ENCODE data around the gene ANO3.
A peak's percentile ranks its signal among the peaks of the same experiment; 100 is the strongest.

ANO3 gene

GRCh38 chr11:26323837-26324236, 8.1 kb upstream of the ANO3 start:
- no peak overlapping the region for H2BK120ac ChIP-seq (ENCODE audit: low read depth, low read length)
- H3K79me2 ChIP-seq (ENCODE audit: control insufficient read depth, insufficient read depth, low read length) = no peaks in the 10 kb centered on the region
- H4K5ac ChIP-seq (ENCODE audit: low read length) = no peak overlapping the region
- no peaks in the 10 kb centered on the region for H3K79me1 ChIP-seq (ENCODE audit: low read length)
- no peak overlapping the region for H3K23ac ChIP-seq (ENCODE audit: low read length)
- no peak overlapping the region for H3K56ac ChIP-seq (ENCODE audit: low read length)
- no peak overlapping the region for H3K4ac ChIP-seq (ENCODE audit: low read depth, low read length)
- no peak overlapping the region for H4K8ac ChIP-seq (ENCODE audit: low read depth, low read length)
- no peaks in the 10 kb centered on the region for H3K36me3 ChIP-seq (ENCODE audit: control insufficient read depth, insufficient read depth, low read length)
- H3K18ac ChIP-seq (ENCODE audit: low read length) = no peak overlapping the region
- no peak overlapping the region for H3K4me2 ChIP-seq (ENCODE audit: low read length)
- H3K27me3 ChIP-seq (ENCODE audit: insufficient read depth, low read length, poor library complexity) = no peaks in the 10 kb centered on the region
- H3K27ac ChIP-seq (ENCODE audit: low read depth, low read length) = no peak overlapping the region
- peak; percentile 78 for DNase-seq
- H3K4me3 ChIP-seq (ENCODE audit: low read length) = no peak overlapping the region
- H2BK15ac ChIP-seq (replicated peaks; ENCODE audit: low read depth) = no peak overlapping the region
- no peak overlapping the region for H2BK5ac ChIP-seq (ENCODE audit: low read length)
- no peaks in the 10 kb centered on the region for H3K4me1 ChIP-seq (ENCODE audit: control insufficient read depth, low read depth, low read length)
- H2AK5ac ChIP-seq (ENCODE audit: low read length) = no peak overlapping the region
- H3K9ac ChIP-seq (ENCODE audit: low read length) = no peak overlapping the region

DNA sequence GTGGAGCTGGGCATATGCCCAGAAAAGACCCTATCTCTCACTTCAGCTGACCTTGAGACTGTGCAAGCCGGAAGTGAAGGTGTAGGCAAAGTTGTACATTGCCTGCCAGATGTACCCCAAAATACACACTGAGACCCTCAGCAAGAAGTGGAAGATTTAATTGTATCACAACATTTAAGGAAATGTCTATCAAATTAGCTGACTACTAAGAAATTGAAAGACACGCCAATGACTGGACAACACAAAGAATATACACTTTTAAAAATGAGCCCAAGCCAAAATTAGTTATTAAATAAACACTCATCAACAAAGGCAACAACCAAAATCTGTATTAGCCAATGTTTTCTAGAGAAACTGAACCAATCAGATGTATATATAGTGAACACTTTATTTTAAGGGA, 7.7 kb upstream of the ANO3 start:
- Histone ChIP-seq H4K8ac (ENCODE audit: low read depth, low read length) (no peak overlapping the region), H2BK5ac (ENCODE audit: low read length) (no peak overlapping the region)
- WGBS (ENCODE audit: extremely low coverage, insufficient coverage, low lambda C conversion rate) = no CpG with 5 or more reads among the region's 2 CpGs

GRCh38 chr11:26326793-26327400, 5.0 kb upstream of the ANO3 start:
- Histone ChIP-seq H3K4me1 (ENCODE audit: control insufficient read depth, low read depth, low read length) (no peaks in the 10 kb centered on the region), H3K4me2 (ENCODE audit: low read length) (no peak overlapping the region), H4K5ac (ENCODE audit: low read length) (no peak overlapping the region), H3K4me3 (ENCODE audit: low read length) (no peak overlapping the region), H2BK15ac (replicated peaks; ENCODE audit: low read depth) (no peak overlapping the region), H3K36me3 (ENCODE audit: control insufficient read depth, insufficient read depth, low read length) (no peaks in the 10 kb centered on the region), H3K27me3 (ENCODE audit: insufficient read depth, low read length, poor library complexity) (no peaks in the 10 kb centered on the region), H3K79me2 (ENCODE audit: control insufficient read depth, insufficient read depth, low read length) (no peaks in the 10 kb centered on the region), H3K4ac (ENCODE audit: low read depth, low read length) (no peak overlapping the region), H2AK5ac (ENCODE audit: low read length) (no peak overlapping the region), H2BK120ac (ENCODE audit: low read depth, low read length) (no peak overlapping the region), H3K18ac (ENCODE audit: low read length) (no peak overlapping the region), H3K9ac (ENCODE audit: low read length) (no peak overlapping the region), H4K8ac (ENCODE audit: low read depth, low read length) (no peak overlapping the region), H3K56ac (ENCODE audit: low read length) (no peak overlapping the region), H3K23ac (ENCODE audit: low read length) (no peak overlapping the region), H3K79me1 (ENCODE audit: low read length) (no peaks in the 10 kb centered on the region), H2BK5ac (ENCODE audit: low read length) (no peak overlapping the region), H3K27ac (ENCODE audit: low read depth, low read length) (no peak overlapping the region)
- no peak for DNase-seq
- WGBS (ENCODE audit: extremely low coverage, insufficient coverage, low lambda C conversion rate) = no CpG with 5 or more reads among the region's 4 CpGs

More for the DNA sequence above, 7.7 kb upstream of the ANO3 start:
- Histone ChIP-seq H3K79me2 (ENCODE audit: control insufficient read depth, insufficient read depth, low read length) (no peaks in the 10 kb centered on the region), H3K4me3 (ENCODE audit: low read length) (no peak overlapping the region), H3K18ac (ENCODE audit: low read length) (no peak overlapping the region), H3K9ac (ENCODE audit: low read length) (no peak overlapping the region), H2AK5ac (ENCODE audit: low read length) (no peak overlapping the region), H4K5ac (ENCODE audit: low read length) (no peak overlapping the region), H2BK15ac (replicated peaks; ENCODE audit: low read depth) (no peak overlapping the region), H3K79me1 (ENCODE audit: low read length) (no peaks in the 10 kb centered on the region), H3K27ac (ENCODE audit: low read depth, low read length) (no peak overlapping the region), H3K4me1 (ENCODE audit: control insufficient read depth, low read depth, low read length) (no peaks in the 10 kb centered on the region), H3K4ac (ENCODE audit: low read depth, low read length) (no peak overlapping the region), H2BK120ac (ENCODE audit: low read depth, low read length) (peak overlapping the region; percentile 61), H3K56ac (ENCODE audit: low read length) (no peak overlapping the region), H3K36me3 (ENCODE audit: control insufficient read depth, insufficient read depth, low read length) (no peaks in the 10 kb centered on the region), H3K27me3 (ENCODE audit: insufficient read depth, low read length, poor library complexity) (no peaks in the 10 kb centered on the region), H3K23ac (ENCODE audit: low read length) (no peak overlapping the region), H3K4me2 (ENCODE audit: low read length) (no peak overlapping the region)
- DNase-seq = no peak

GRCh38 chr11:26329206-26329605, 2.7 kb upstream of the ANO3 start:
- H3K79me2 ChIP-seq (ENCODE audit: control insufficient read depth, insufficient read depth, low read length) = no peaks in the 10 kb centered on the region
- H3K4me2 ChIP-seq (ENCODE audit: low read length) = no peak overlapping the region
- H3K56ac ChIP-seq (ENCODE audit: low read length) = no peak overlapping the region
- no peak overlapping the region for H2BK120ac ChIP-seq (ENCODE audit: low read depth, low read length)
- H3K23ac ChIP-seq (ENCODE audit: low read length) = no peak overlapping the region
- no peak overlapping the region for H3K9ac ChIP-seq (ENCODE audit: low read length)
- no peak overlapping the region for H2BK15ac ChIP-seq (replicated peaks; ENCODE audit: low read depth)
- H2AK5ac ChIP-seq (ENCODE audit: low read length) = no peak overlapping the region
- H3K4me3 ChIP-seq (ENCODE audit: low read length) = no peak overlapping the region
- no CpG with 5 or more reads among the region's 2 CpGs for WGBS (ENCODE audit: extremely low coverage, insufficient coverage, low lambda C conversion rate)
- no peak for DNase-seq
- H3K18ac ChIP-seq (ENCODE audit: low read length) = no peak overlapping the region
- no peaks in the 10 kb centered on the region for H3K27me3 ChIP-seq (ENCODE audit: insufficient read depth, low read length, poor library complexity)
- H3K4ac ChIP-seq (ENCODE audit: low read depth, low read length) = no peak overlapping the region
- H3K4me1 ChIP-seq (ENCODE audit: control insufficient read depth, low read depth, low read length) = no peaks in the 10 kb centered on the region
- H2BK5ac ChIP-seq (ENCODE audit: low read length) = no peak overlapping the region
- H4K8ac ChIP-seq (ENCODE audit: low read depth, low read length) = no peak overlapping the region
- no peak overlapping the region for H3K27ac ChIP-seq (ENCODE audit: low read depth, low read length)
- no peaks in the 10 kb centered on the region for H3K79me1 ChIP-seq (ENCODE audit: low read length)
- no peak overlapping the region for H4K5ac ChIP-seq (ENCODE audit: low read length)
- no peaks in the 10 kb centered on the region for H3K36me3 ChIP-seq (ENCODE audit: control insufficient read depth, insufficient read depth, low read length)

- Histone ChIP-seq H3K23ac (ENCODE audit: low read length) (no peak overlapping the region), H3K56ac (ENCODE audit: low read length) (no peak overlapping the region), H3K4me1 (ENCODE audit: control insufficient read depth, low read depth, low read length) (no peaks in the 10 kb centered on the region), H4K5ac (ENCODE audit: low read length) (no peak overlapping the region), H2BK5ac (ENCODE audit: low read length) (no peak overlapping the region), H3K79me2 (ENCODE audit: control insufficient read depth, insufficient read depth, low read length) (no peaks in the 10 kb centered on the region), H2BK15ac (replicated peaks; ENCODE audit: low read depth) (no peak overlapping the region), H3K79me1 (ENCODE audit: low read length) (no peaks in the 10 kb centered on the region), H2AK5ac (ENCODE audit: low read length) (no peak overlapping the region), H3K18ac (ENCODE audit: low read length) (no peak overlapping the region), H3K4ac (ENCODE audit: low read depth, low read length) (no peak overlapping the region), H3K36me3 (ENCODE audit: control insufficient read depth, insufficient read depth, low read length) (no peaks in the 10 kb centered on the region), H3K4me3 (ENCODE audit: low read length) (no peak overlapping the region), H2BK120ac (ENCODE audit: low read depth, low read length) (no peak overlapping the region), H3K27me3 (ENCODE audit: insufficient read depth, low read length, poor library complexity) (no peaks in the 10 kb centered on the region), H3K4me2 (ENCODE audit: low read length) (no peak overlapping the region), H3K9ac (ENCODE audit: low read length) (no peak overlapping the region), H3K27ac (ENCODE audit: low read depth, low read length) (no peak overlapping the region), H4K8ac (ENCODE audit: low read depth, low read length) (no peak overlapping the region)
- no CpG with 5 or more reads among the region's 4 CpGs for WGBS (ENCODE audit: extremely low coverage, insufficient coverage, low lambda C conversion rate)
- DNase-seq = no peak
These were observed 1.7 kb upstream of the ANO3 start for GRCh38 chr11:26330262-26330661.

GRCh38 chr11:26332572-26332915, 614 bp downstream of the ANO3 start:
- H3K79me1 ChIP-seq (ENCODE audit: low read length) = no peaks in the 10 kb centered on the region
- no peak overlapping the region for H3K4me3 ChIP-seq (ENCODE audit: low read length)
- no peak overlapping the region for H2AK5ac ChIP-seq (ENCODE audit: low read length)
- H3K36me3 ChIP-seq (ENCODE audit: control insufficient read depth, insufficient read depth, low read length) = no peaks in the 10 kb centered on the region
- no peak overlapping the region for H2BK15ac ChIP-seq (replicated peaks; ENCODE audit: low read depth)
- WGBS (ENCODE audit: extremely low coverage, insufficient coverage, low lambda C conversion rate) = no CpG with 5 or more reads among the region's 5 CpGs
- no peak overlapping the region for H2BK5ac ChIP-seq (ENCODE audit: low read length)
- no peak overlapping the region for H3K18ac ChIP-seq (ENCODE audit: low read length)
- H3K27me3 ChIP-seq (ENCODE audit: insufficient read depth, low read length, poor library complexity) = no peaks in the 10 kb centered on the region
- H4K5ac ChIP-seq (ENCODE audit: low read length) = no peak overlapping the region
- H3K9ac ChIP-seq (ENCODE audit: low read length) = no peak overlapping the region
- H3K27ac ChIP-seq (ENCODE audit: low read depth, low read length) = no peak overlapping the region
- H3K23ac ChIP-seq (ENCODE audit: low read length) = no peak overlapping the region
- no peak overlapping the region for H2BK120ac ChIP-seq (ENCODE audit: low read depth, low read length)
- no peak overlapping the region for H3K4ac ChIP-seq (ENCODE audit: low read depth, low read length)
- no peaks in the 10 kb centered on the region for H3K4me1 ChIP-seq (ENCODE audit: control insufficient read depth, low read depth, low read length)
- H3K56ac ChIP-seq (ENCODE audit: low read length) = no peak overlapping the region
- H3K4me2 ChIP-seq (ENCODE audit: low read length) = no peak overlapping the region
- DNase-seq = no peak
- no peak overlapping the region for H4K8ac ChIP-seq (ENCODE audit: low read depth, low read length)
- no peaks in the 10 kb centered on the region for H3K79me2 ChIP-seq (ENCODE audit: control insufficient read depth, insufficient read depth, low read length)
